Measurements from ENCODE around the gene ZFYVE28. TPM values are rescaled to one million over a fixed set of nuclear protein-coding genes. Genes with fewer than 3 reads are reported as not detected.

Gene ZFYVE28
- total RNA-seq, 1 donor from 2014 or later = 3.3 TPM

DNA sequence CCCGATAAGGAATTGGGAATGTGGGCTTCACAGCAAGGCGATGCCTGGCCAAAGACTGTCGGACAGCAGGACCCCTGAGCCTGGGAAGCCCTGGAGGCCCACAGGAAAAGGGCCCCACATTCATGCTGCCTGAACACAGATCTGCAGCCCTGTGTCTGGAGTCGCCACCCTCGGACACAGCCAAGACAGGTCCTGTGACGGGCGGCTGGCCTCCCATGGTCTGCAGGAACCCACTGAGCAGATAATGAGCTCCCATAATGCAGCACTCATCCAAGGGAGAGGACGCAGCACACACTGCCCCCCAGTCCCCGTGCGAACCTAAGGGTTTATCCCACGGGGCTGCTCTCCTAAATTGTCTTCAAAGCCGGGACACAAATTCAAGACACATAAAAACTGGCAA is 30.6 kb downstream of the ZFYVE28 start:
- Mint-ChIP-seq H3K27ac (ENCODE audit: unreplicated experiment) (no peak overlapping the region), H3K4me3 (ENCODE audit: unreplicated experiment) (no peak overlapping the region), H3K4me1 (ENCODE audit: low read depth) (peaks cover 17% of the 10 kb centered on the region), H3K9me3 (ENCODE audit: low read depth) (no peaks in the 10 kb centered on the region), H3K27me3 (ENCODE audit: low read depth) (peaks cover 60% of the 10 kb centered on the region), H3K36me3 (ENCODE audit: low read depth) (peaks cover 4% of the 10 kb centered on the region)
- TF ChIP-seq, protein P1, sequence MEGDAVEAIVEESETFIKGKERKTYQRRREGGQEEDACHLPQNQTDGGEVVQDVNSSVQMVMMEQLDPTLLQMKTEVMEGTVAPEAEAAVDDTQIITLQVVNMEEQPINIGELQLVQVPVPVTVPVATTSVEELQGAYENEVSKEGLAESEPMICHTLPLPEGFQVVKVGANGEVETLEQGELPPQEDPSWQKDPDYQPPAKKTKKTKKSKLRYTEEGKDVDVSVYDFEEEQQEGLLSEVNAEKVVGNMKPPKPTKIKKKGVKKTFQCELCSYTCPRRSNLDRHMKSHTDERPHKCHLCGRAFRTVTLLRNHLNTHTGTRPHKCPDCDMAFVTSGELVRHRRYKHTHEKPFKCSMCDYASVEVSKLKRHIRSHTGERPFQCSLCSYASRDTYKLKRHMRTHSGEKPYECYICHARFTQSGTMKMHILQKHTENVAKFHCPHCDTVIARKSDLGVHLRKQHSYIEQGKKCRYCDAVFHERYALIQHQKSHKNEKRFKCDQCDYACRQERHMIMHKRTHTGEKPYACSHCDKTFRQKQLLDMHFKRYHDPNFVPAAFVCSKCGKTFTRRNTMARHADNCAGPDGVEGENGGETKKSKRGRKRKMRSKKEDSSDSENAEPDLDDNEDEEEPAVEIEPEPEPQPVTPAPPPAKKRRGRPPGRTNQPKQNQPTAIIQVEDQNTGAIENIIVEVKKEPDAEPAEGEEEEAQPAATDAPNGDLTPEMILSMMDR (IDR thresholded peaks at IDR 0.05) = no peak
- DNase-seq (ENCODE audit: low spot score) = no peak

DNA sequence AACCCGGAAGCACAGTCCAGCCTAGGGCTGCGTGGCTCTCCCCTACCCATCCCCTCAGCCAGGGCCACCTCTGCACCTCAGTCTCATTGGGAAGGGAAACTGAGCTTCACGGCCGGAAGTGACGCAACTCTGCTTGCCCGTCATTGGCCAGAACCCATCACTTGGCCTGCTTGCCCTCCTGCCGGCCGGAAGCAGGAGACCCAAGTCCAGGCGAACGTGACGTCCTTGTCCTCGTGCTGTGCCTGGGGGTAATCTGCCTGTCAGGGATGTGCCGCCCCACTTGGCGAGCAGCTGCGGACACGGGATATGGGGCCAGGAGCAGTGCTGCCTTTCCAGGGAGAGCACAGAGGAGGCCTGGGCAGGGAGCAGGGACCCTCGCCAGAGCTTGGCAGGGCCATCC is 31.2 kb downstream of the ZFYVE28 start:
- H3K27me3 Mint-ChIP-seq (ENCODE audit: low read depth) = peaks cover 60% of the 10 kb centered on the region
- TF ChIP-seq, protein P1 (IDR thresholded peaks at IDR 0.05) = no peak
- H3K36me3 Mint-ChIP-seq (ENCODE audit: low read depth) = peaks cover 4% of the 10 kb centered on the region
- no peaks in the 10 kb centered on the region for H3K9me3 Mint-ChIP-seq (ENCODE audit: low read depth)
- H3K4me3 Mint-ChIP-seq (ENCODE audit: unreplicated experiment) = no peak overlapping the region
- H3K27ac Mint-ChIP-seq (ENCODE audit: unreplicated experiment) = no peak overlapping the region
- DNase-seq (ENCODE audit: low spot score) = no peak
- H3K4me1 Mint-ChIP-seq (ENCODE audit: low read depth) = peaks cover 17% of the 10 kb centered on the region

DNA sequence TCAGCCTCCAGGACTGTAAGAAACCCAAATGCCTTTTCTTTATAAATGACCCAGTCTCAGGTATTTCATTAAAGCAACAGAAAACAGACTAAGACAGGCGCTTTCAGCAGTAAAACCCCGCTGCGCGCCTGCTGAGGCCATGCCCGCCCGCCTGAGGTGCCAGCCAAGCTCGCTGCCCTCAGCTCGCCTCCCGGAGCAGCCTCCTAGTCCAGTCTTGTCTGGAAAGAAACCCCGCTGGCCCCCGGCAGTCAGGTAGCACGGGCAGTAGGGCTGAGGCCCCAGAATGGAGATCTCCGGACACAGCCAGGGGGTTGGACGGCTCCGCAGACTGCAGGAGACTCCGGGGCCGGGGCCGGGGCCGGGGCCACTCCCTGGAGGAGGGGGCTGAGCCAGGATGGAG is 31.7 kb downstream of the ZFYVE28 start:
- DNase-seq (ENCODE audit: low spot score) = no peak
- TF ChIP-seq, protein P1 (IDR thresholded peaks at IDR 0.05) = no peak
- Mint-ChIP-seq H3K4me1 (ENCODE audit: low read depth) (peaks cover 17% of the 10 kb centered on the region), H3K36me3 (ENCODE audit: low read depth) (peaks cover 4% of the 10 kb centered on the region), H3K9me3 (ENCODE audit: low read depth) (no peaks in the 10 kb centered on the region), H3K4me3 (ENCODE audit: unreplicated experiment) (no peak overlapping the region), H3K27me3 (ENCODE audit: low read depth) (peaks cover 58% of the 10 kb centered on the region), H3K27ac (ENCODE audit: unreplicated experiment) (no peak overlapping the region)

DNA sequence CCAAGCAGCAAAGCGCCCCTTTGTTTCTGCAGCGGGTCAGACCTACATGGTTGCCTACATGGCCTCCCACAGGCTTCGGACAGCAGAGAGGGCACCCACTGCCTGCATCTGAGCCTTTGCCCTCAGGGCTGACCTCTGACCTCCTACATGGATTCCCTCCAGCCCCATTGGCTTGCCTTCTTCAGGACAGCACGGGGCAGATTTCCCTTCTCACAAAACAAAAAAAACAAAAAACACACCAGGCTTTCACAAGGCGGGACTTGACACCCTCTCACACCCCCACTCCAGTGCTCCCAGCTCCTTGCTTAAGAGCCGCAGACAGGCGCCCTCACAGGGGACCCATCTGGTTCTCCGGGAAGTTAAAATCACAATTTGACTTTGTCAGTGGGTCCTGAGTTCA is 32.9 kb downstream of the ZFYVE28 start:
- H3K27me3 Mint-ChIP-seq (ENCODE audit: low read depth) = peaks cover 57% of the 10 kb centered on the region
- TF ChIP-seq, protein P1 (IDR thresholded peaks at IDR 0.05) = no peak
- H3K4me1 Mint-ChIP-seq (ENCODE audit: low read depth) = peaks cover 9% of the 10 kb centered on the region
- no peak overlapping the region for H3K4me3 Mint-ChIP-seq (ENCODE audit: unreplicated experiment)
- H3K27ac Mint-ChIP-seq (ENCODE audit: unreplicated experiment) = no peak overlapping the region
- H3K36me3 Mint-ChIP-seq (ENCODE audit: low read depth) = peaks cover 10% of the 10 kb centered on the region
- no peak for DNase-seq (ENCODE audit: low spot score)
- peaks cover 6% of the 10 kb centered on the region for H3K9me3 Mint-ChIP-seq (ENCODE audit: low read depth)

DNA sequence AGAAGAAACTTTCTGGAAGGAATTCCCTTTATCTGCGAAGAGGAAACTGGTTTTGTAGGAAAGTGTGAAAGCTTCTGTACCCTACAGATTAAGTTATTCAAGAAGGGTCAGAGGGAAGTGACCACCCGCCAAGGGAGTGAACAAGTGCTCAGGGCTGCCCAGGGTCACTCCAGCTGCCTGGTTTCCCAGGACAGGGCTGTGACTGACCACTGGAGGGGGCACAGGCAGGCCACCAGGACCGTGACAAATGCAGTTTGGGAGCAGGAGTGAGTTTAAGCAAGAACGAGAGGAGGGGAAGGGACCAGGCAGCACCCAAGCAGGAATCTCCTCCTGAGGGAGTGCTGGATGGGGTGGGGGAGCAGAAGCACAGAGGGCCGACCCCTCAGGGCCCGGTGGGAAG is 34.2 kb downstream of the ZFYVE28 start:
- Mint-ChIP-seq H3K4me3 (ENCODE audit: unreplicated experiment) (no peak overlapping the region), H3K9me3 (ENCODE audit: low read depth) (peaks cover 6% of the 10 kb centered on the region), H3K27ac (ENCODE audit: unreplicated experiment) (no peak overlapping the region), H3K4me1 (ENCODE audit: low read depth) (no peaks in the 10 kb centered on the region), H3K27me3 (ENCODE audit: low read depth) (peaks cover 66% of the 10 kb centered on the region), H3K36me3 (ENCODE audit: low read depth) (peaks cover 10% of the 10 kb centered on the region)
- no peak for DNase-seq (ENCODE audit: low spot score)
- TF ChIP-seq, protein P1 (IDR thresholded peaks at IDR 0.05) = no peak
